Heart left ventricle (tissue), 16 donors: Measurements from ENCODE around the gene RRBP1. TPM values are rescaled to one million over a fixed set of nuclear protein-coding genes. Genes with fewer than 3 reads are reported as not detected.
"Not testable (repeated sequence)": the region's sequence is repeated elsewhere in the genome, so short reads cannot be mapped to it uniquely, and the experiment has no call there.

Experiments
- ATAC-seq, 4 donors: fragments of 200-7000 bp; cut with Tn5 transposase; one replicate each; pipeline ENCODE4 v1.9.1; 2020 to 2022; ENCODE audit warnings: moderate library complexity in 4 of 4, mild to moderate bottlenecking in 3 of 4, moderate number of reproducible peaks in 1 of 4
- DNase-seq, 5 donors: peaks; one replicate each; pipeline ENCODE4 v3.0.0-alpha.2; 2020
- H3K27ac ChIP-seq, 12 donors: fragments of 200-600 bp; sonication (generic) in 4 of 12; one replicate each; pipeline versions ENCODE4 v1.5.0 to v1.8.0; 2016 to 2022; ENCODE audit warnings: mild to moderate bottlenecking in 2 of 12
- H3K27me3 ChIP-seq, 9 donors: fragments of 200-600 bp; sonication (generic) in 2 of 9; one replicate each; pipeline versions ENCODE4 v1.5.1 to v1.8.0; 2016 to 2022; ENCODE audit warnings: mild to moderate bottlenecking in 3 of 9
- H3K36me3 ChIP-seq, 9 donors: fragments of 200-600 bp; sonication (generic) in 2 of 9; one replicate each; pipeline versions ENCODE4 v1.5.0 to v1.8.0; 2018 to 2022; ENCODE audit warnings: mild to moderate bottlenecking in 2 of 9
- H3K4me1 ChIP-seq, 12 donors: fragments of 200-600 bp; sonication (generic) in 4 of 12; one replicate each; pipeline versions ENCODE4 v1.5.0 to v1.8.0; 2016 to 2022; ENCODE audit warnings: mild to moderate bottlenecking in 3 of 12
- H3K4me3 ChIP-seq, 12 donors: fragments of 200-600 bp; sonication (generic) in 4 of 12; one replicate each; pipeline versions ENCODE4 v1.5.0 to v1.8.0; 2017 to 2022; ENCODE audit warnings: mild to moderate bottlenecking in 9 of 12, moderate library complexity in 4 of 12
- H3K9me3 ChIP-seq, 12 donors: fragments of 200-600 bp; sonication (generic) in 4 of 12; one replicate each; pipeline versions ENCODE4 v1.5.0 to v1.8.0; 2016 to 2022; ENCODE audit warnings: mild to moderate bottlenecking in 1 of 12
- CTCF ChIP-seq, 12 donors: fragments of 200-600 bp; sonication (generic) in 4 of 12; IDR thresholded peaks; one replicate each; pipeline versions ENCODE4 v1.5.0 to v1.8.0; 2018 to 2022; ENCODE audit warnings: antibody characterized with exemption in 12 of 12, mild to moderate bottlenecking in 5 of 12
- POLR2A ChIP-seq, 2 donors: fragments of 450-650 bp; IDR thresholded peaks; one replicate each; pipeline ENCODE4 v1.6.1; 2017; ENCODE audit warnings: antibody characterized with exemption in 2 of 2, mild to moderate bottlenecking in 2 of 2, moderate library complexity in 2 of 2
- WGBS, 4 donors: extraction: QIAGEN DNeasy Blood & Tissue Kit in 2 of 4; methylation state at CpG; one replicate each; pipeline versions ENCODE4 v1.1.5 to v1.1.7; 2013 to 2018; 5-methylcytosine and 5-hydroxymethylcytosine counted together
- intact Hi-C, 10 donors: fragments of 100-400 bp; cut with DNase I; formaldehyde crosslinking; loops; one replicate each; pipeline versions ENCODE4 v1.11.1 to v1.14.2; 2022
- polyA plus RNA-seq, 2 donors: library from polyadenylated mRNA; stranded (reverse); fragments of 200-250 nt; gene quantifications; one replicate each; pipeline ENCODE4 v1.2.3, GENCODE V29; 2013
- total RNA-seq, 9 donors: library from RNA; depleted of rRNA in 2 of 9; stranded (reverse); fragments of >200 nt in 2 of 9; fragmentation: NEBNext Ultra II Directional in 3 of 9; extraction: Animal tissue kit (Norgen Biotek cat#: 25700) in 3 of 9; gene quantifications; one replicate each; pipeline versions ENCODE4 v1.1.0 to v1.2.4, GENCODE V29; 2016 to 2023
- donor health status: ischemic (EF 13 %, LVEDD 7.1; RV severe dilation, severe dysfunction).
- donor health status: healthy with polysubstance abuse.
- donor health status: DM: no; HTN: yes; CAD: no.
- donor health status: DM: no; HTN: no; CAD: no.
- donor health status: ischemic (EF 25% LVEDD 6.9; RV normal size, moderate dysfunction).
- donor health status: ischemic (EF 25% LVEDD 5.7; RV mildly dilated, moderate dysfunction).
- donor health status: healthy.
- donor health status: DM: yes; HTN: yes; CAD: no.
- donor health status: ischemic (EF 35%, LVEDD 5.7; RV mildly dilated, moderate dysfunction).
- donor health status: nonischemic (EF 11% LVEDD 7.7; RV severe dilation, severe dysfunction).
- donor health status: DM: yes; HTN: yes; CAD: no.
- donor health status: PGD.
- donor health status: ischemic (EF 29% LVEDD 5.4; RV normal size, mild dysfunction).
- donor health status: nonischemic (EF 23%, LVEDD 6.1; RV moderate dilation, normal function).

RRBP1 gene
- total and polyA plus RNA-seq, 11 donors = 24.9 to 91.3 (median 40.0) TPM

- Histone ChIP-seq H3K27ac (peak overlapping the region in 5 of 12 donors; percentile 13 to 62 (median 33)), H3K27me3 (no peaks in the 10 kb centered on the region), H3K36me3 (peaks cover 0 to 25% (median 11%) of the 10 kb centered on the region in 9 donors), H3K4me1 (peaks cover 0 to 74% (median 33%) of the 10 kb centered on the region in 12 donors), H3K4me3 (no peak overlapping the region), H3K9me3 (peaks cover 0 to 5% (median 0%) of the 10 kb centered on the region in 12 donors)
- ATAC-seq (peak in 3 of 4 donors; percentile 79 to 89 (median 85)), DNase-seq (peak in 1 of 5 donors; percentile 60)
- 59 to 74% (median 68%) methylated on average over 10 of the region's 10 CpGs for WGBS, 4 donors
- TF ChIP-seq POLR2A (IDR thresholded peaks at IDR 0.05) (no peak), CTCF (IDR thresholded peaks at IDR 0.05) (no peak)
- intact Hi-C loops = loop anchor here in 1 of 10 donors (10.0 kb wide), 1 partner anchor 332 kb away; no protein-coding TSS in a partner anchor
These were observed 19.6 kb downstream of the RRBP1 start for GRCh38 chr20:17662333-17663039.

GRCh38 chr20:17661121-17661744, 20.8 kb downstream of the RRBP1 start:
- peak in 1 of 4 donors; percentile 35 for ATAC-seq
- WGBS, 4 donors = 72 to 78% (median 76%) methylated on average over 5 of the region's 5 CpGs
- peaks cover 0 to 62% (median 32%) of the 10 kb centered on the region in 12 donors for H3K4me1 ChIP-seq

GRCh38 chr20:17660667-17661066, 21.4 kb downstream of the RRBP1 start:
- 75 to 90% (median 85%) methylated on average over 6 of the region's 6 CpGs for WGBS, 4 donors
- Histone ChIP-seq H3K4me1 (peaks cover 0 to 61% (median 27%) of the 10 kb centered on the region in 12 donors), H3K4me3 (no peak overlapping the region), H3K27ac (peak overlapping the region in 5 of 12 donors; percentile 3 to 52 (median 31)), H3K27me3 (no peaks in the 10 kb centered on the region), H3K36me3 (peaks cover 0 to 42% (median 11%) of the 10 kb centered on the region in 9 donors), H3K9me3 (peaks cover 0 to 5% (median 0%) of the 10 kb centered on the region in 12 donors)
- DNase-seq = peak in 1 of 5 donors; percentile 19
- TF ChIP-seq CTCF (IDR thresholded peaks at IDR 0.05) (no peak), POLR2A (IDR thresholded peaks at IDR 0.05) (no peak)
- intact Hi-C loops = loop anchor here in 1 of 10 donors (10.0 kb wide), 1 partner anchor 334 kb away; no protein-coding TSS in a partner anchor
- no peak for ATAC-seq

More at GRCh38 chr20:17661121-17661744, 20.8 kb downstream of the RRBP1 start:
- DNase-seq = peak in 1 of 5 donors; percentile 5
- intact Hi-C loops = loop anchor here in 1 of 10 donors (10.0 kb wide), 1 partner anchor 334 kb away; no protein-coding TSS in a partner anchor
- peaks cover 0 to 36% (median 11%) of the 10 kb centered on the region in 9 donors for H3K36me3 ChIP-seq
- peaks cover 0 to 5% (median 0%) of the 10 kb centered on the region in 12 donors for H3K9me3 ChIP-seq
- peak overlapping the region in 4 of 12 donors; percentile 24 to 49 (median 28) for H3K27ac ChIP-seq
- no peaks in the 10 kb centered on the region for H3K27me3 ChIP-seq
- no peak overlapping the region for H3K4me3 ChIP-seq
- no peak for TF ChIP-seq POLR2A (IDR thresholded peaks at IDR 0.05)
- TF ChIP-seq CTCF (IDR thresholded peaks at IDR 0.05) = no peak

- DNase-seq (peak in 1 of 5 donors; percentile 7), ATAC-seq (no peak)
- intact Hi-C loops = loop anchor here in 3 of 10 donors (5.0 to 10.0 kb wide), 3 partner anchors 242 to 335 kb away; no protein-coding TSS in a partner anchor
- 95 to 99% (median 98%) methylated on average over 5 of the region's 5 CpGs for WGBS, 4 donors
- H3K36me3 ChIP-seq = peaks cover 0 to 44% (median 11%) of the 10 kb centered on the region in 9 donors
- H3K9me3 ChIP-seq = peaks cover 0 to 5% (median 0%) of the 10 kb centered on the region in 12 donors
- no peak overlapping the region for H3K27ac ChIP-seq
- TF ChIP-seq CTCF (IDR thresholded peaks at IDR 0.05) (no peak), POLR2A (IDR thresholded peaks at IDR 0.05) (no peak)
- H3K4me3 ChIP-seq = no peak overlapping the region
- no peaks in the 10 kb centered on the region for H3K27me3 ChIP-seq
- peaks cover 0 to 61% (median 29%) of the 10 kb centered on the region in 12 donors for H3K4me1 ChIP-seq
These were observed 22.2 kb downstream of the RRBP1 start for GRCh38 chr20:17659801-17660200.

- H3K27ac ChIP-seq, H3K27me3 ChIP-seq, DNase-seq, ATAC-seq, H3K9me3 ChIP-seq, H3K4me3 ChIP-seq: not testable (repeated sequence)
- intact Hi-C loops = loop anchor here in 2 of 10 donors (5.0 to 10.0 kb wide), 2 partner anchors 243 to 245 kb away; no protein-coding TSS in a partner anchor
- 96 to 100% (median 98%) methylated on average over 7 of the region's 7 CpGs for WGBS, 4 donors
- Histone ChIP-seq H3K36me3 (peaks cover 0 to 49% (median 14%) of the 10 kb centered on the region in 9 donors), H3K4me1 (peaks cover 0 to 61% (median 31%) of the 10 kb centered on the region in 12 donors)
These were observed 22.7 kb downstream of the RRBP1 start for GRCh38 chr20:17659344-17659743.
